Cardiac muscle cell (in vitro differentiated cells and primary cell): ENCODE measurements around the gene RALGPS2. TPM values are rescaled to one million over a fixed set of nuclear protein-coding genes. Genes with fewer than 3 reads are reported as not detected.

Source experiments
- DNase-seq, 2 donors: peaks; one replicate each; pipeline versions ENCODE4 v3.0.0 to v3.0.0-alpha.2; 2010 to 2017; ENCODE audit warnings: low read depth in 1 of 2, low spot score in 1 of 2
- H3K27ac ChIP-seq: fragments of 200-600 bp; sonication (generic); 2 replicates; pipeline ENCODE4 v1.5.1; 2016
- H3K27me3 ChIP-seq: fragments of 200-600 bp; sonication (generic); 2 replicates; pipeline ENCODE4 v1.6.0; 2016; ENCODE audit warnings: control low read depth
- H3K36me3 ChIP-seq: fragments of 200-600 bp; sonication (generic); 2 replicates; pipeline ENCODE4 v1.5.1; 2016; ENCODE audit warnings: control low read depth
- H3K4me1 ChIP-seq: fragments of 200-600 bp; sonication (generic); 2 replicates; pipeline ENCODE4 v1.8.1; 2017; ENCODE audit warnings: low read depth, mild to moderate bottlenecking, mixed run types
- H3K4me3 ChIP-seq: fragments of 200-600 bp; sonication (generic); 2 replicates; pipeline ENCODE4 v1.5.1; 2016; ENCODE audit warnings: mild to moderate bottlenecking
- H3K9me3 ChIP-seq: fragments of 200-600 bp; sonication (generic); 2 replicates; pipeline ENCODE4 v1.5.1; 2017; ENCODE audit warnings: low read depth, mild to moderate bottlenecking, control low read depth
- CTCF ChIP-seq: IDR thresholded peaks from 2 replicates; pipeline ENCODE4 v1.5.1; 2012; ENCODE audit warnings: low read depth, mild to moderate bottlenecking, low read length
- polyA plus RNA-seq: library from polyadenylated mRNA; unstranded; fragments of >200 nt; fragmentation: Nextera tagmentation; extraction: Ambion mirVana; gene quantifications from 2 replicates; pipeline ENCODE4 v1.2.1, GENCODE V29; 2016
- total RNA-seq: library from RNA; depleted of rRNA; stranded (reverse); fragments of >200 nt; gene quantifications from 2 replicates; pipeline ENCODE4 v1.2.3, GENCODE V29; 2016

The RALGPS2 gene
- total and polyA plus RNA-seq, 2 experiments from 2014 or later: 10.3 to 27.3 TPM

DNA sequence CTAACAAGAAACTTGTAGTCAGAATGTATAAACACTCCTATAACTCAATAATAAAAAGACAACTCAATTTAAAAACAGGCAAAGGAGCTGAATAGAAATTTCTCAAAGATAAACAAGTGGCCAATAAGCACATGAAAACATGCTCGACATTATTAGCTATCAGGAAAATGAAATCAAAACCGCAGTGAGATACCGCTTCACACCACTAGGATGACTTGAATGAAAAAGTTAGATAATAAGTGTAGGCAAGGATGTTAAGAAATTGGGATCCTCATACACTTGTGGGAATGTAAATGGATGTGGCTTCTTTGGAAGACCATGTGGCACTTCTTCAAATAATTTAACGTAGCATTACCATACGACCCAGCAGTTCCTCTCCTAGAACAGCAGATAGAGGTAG lies 8.9 kb downstream of the RALGPS2 start:
- Histone ChIP-seq H3K27me3 (no peaks in the 10 kb centered on the region), H3K9me3 (no peaks in the 10 kb centered on the region), H3K4me1 (no peaks in the 10 kb centered on the region), H3K4me3 (no peak overlapping the region), H3K27ac (no peak overlapping the region), H3K36me3 (peaks cover 3% of the 10 kb centered on the region)
- TF ChIP-seq CTCF: peak; percentile 27
- DNase-seq: peak in 1 of 2 donors; percentile 13

GRCh38 chr1:178738780-178739179 lies 13.7 kb downstream of the RALGPS2 start:
- no peak overlapping the region for H3K4me3 ChIP-seq
- no peak for TF ChIP-seq CTCF
- H3K36me3 ChIP-seq: peaks cover 9% of the 10 kb centered on the region
- no peak for DNase-seq
- H3K27me3 ChIP-seq: no peaks in the 10 kb centered on the region
- no peak overlapping the region for H3K27ac ChIP-seq
- no peaks in the 10 kb centered on the region for H3K9me3 ChIP-seq
- H3K4me1 ChIP-seq: no peaks in the 10 kb centered on the region

- H3K4me1 ChIP-seq: no peaks in the 10 kb centered on the region
- peak in 1 of 2 donors; percentile 45 for DNase-seq
- H3K4me3 ChIP-seq: no peak overlapping the region
- peaks cover 13% of the 10 kb centered on the region for H3K36me3 ChIP-seq
- TF ChIP-seq CTCF: no peak
- no peaks in the 10 kb centered on the region for H3K27me3 ChIP-seq
- no peaks in the 10 kb centered on the region for H3K9me3 ChIP-seq
- H3K27ac ChIP-seq: no peak overlapping the region
These were observed 14.4 kb downstream of the RALGPS2 start for GRCh38 chr1:178739285-178740045.

DNA sequence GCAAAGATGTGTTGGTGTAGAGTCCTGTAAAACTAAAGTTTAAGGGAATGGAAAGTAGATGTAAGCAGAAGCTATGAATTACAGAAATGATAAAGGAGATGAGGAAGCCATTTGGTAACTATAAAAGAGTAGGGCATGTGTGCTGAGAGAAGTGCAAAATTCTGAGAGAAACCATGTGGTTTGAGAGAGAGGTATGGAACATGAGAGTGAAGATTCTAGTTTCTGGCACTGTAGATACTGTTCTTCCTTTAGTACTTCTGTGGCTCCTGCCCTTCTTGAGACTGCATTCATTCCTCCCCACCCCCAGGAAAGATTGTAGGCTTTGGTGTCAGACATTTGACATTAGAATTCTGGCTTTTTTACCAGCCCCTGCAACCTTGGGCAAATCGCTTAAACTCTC lies 15.4 kb downstream of the RALGPS2 start:
- Histone ChIP-seq H3K36me3 (peaks cover 13% of the 10 kb centered on the region), H3K27ac (no peak overlapping the region), H3K9me3 (no peaks in the 10 kb centered on the region), H3K27me3 (no peaks in the 10 kb centered on the region), H3K4me1 (no peaks in the 10 kb centered on the region), H3K4me3 (no peak overlapping the region)
- TF ChIP-seq CTCF: no peak
- DNase-seq: no peak

GRCh38 chr1:178740924-178741323 lies 15.9 kb downstream of the RALGPS2 start:
- DNase-seq: no peak
- Histone ChIP-seq H3K27ac (no peak overlapping the region), H3K9me3 (no peaks in the 10 kb centered on the region), H3K36me3 (peaks cover 13% of the 10 kb centered on the region), H3K27me3 (no peaks in the 10 kb centered on the region), H3K4me1 (no peaks in the 10 kb centered on the region), H3K4me3 (no peak overlapping the region)
- TF ChIP-seq CTCF: no peak
